OCI-M2 (cell line): ENCODE measurements around the gene SMPD3.

Source experiments
- DNase-seq: peaks from one replicate; lab custom pipeline; 2025; ENCODE audit not compliant: unreplicated experiment; lab: John Stamatoyannopoulos, UW

Gene SMPD3

GRCh38 chr16:68385371-68385770, 62.9 kb downstream of the SMPD3 start:
- no peak for DNase-seq

DNA sequence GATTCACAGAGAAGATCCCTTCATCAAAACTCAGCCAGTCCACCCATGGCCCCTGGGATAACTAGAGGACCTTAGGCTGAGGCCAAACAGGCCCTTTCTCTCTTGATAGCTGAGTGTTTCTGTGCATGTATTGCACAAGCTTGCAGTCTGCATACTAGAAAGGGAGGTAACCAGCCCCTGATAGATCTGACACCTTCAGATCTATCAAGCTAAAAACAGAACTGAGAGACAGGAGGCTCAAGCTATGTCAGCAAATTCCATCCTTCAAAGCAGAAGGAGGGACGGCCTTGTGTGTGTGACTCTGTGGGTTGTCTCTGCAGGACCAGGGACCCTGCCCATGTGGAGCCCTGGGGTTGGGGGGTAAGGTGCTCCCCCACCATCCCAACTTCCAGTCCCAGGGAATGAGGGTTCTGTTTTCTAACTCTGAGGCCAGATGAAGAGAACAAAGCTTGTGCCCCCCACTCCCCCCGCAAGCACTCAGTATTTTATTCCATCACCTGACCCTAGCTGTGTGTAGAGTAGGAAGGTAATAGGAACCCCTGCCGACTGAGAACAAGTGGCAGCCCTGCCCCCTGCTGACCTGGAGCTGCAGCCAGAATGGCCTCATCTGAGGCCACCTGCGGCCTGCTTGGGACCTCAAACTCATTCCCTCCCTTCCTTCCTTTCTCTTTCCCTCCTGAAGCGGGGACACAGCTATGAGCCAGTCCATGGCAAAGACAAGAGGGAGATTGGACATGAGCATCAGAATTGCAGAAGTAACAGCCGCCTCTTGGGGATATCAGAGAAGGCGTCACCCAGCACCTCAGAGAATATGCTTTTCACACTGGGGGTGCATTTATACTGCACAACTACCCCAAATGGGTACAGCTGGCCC, 63.8 kb downstream of the SMPD3 start:
- DNase-seq, result no peak

- no peak for DNase-seq
Measured at GRCh38 chr16:68383858-68384257, 64.5 kb downstream of the SMPD3 start.

DNA sequence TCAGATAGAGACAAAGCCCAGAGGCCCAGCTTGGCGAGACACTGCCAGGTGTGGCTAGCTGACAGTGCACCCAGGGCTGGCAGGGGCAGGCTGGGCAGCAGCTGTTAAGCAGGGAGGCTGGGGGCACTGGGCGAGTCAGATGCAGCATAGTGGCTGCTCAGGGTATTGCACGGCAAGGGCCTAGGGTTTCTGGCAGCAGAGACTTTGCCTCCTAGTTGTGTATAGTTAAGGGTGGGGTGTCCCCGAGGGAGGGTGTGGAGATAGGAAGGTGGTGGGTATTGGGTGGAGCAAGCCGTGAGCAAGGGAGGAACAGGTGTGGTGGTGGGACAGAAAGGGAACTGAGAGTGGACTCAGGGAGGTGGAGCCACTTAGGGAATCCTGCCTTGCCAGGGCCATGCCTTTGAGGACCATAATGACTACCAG, 66.0 kb downstream of the SMPD3 start:
- no peak for DNase-seq

DNA sequence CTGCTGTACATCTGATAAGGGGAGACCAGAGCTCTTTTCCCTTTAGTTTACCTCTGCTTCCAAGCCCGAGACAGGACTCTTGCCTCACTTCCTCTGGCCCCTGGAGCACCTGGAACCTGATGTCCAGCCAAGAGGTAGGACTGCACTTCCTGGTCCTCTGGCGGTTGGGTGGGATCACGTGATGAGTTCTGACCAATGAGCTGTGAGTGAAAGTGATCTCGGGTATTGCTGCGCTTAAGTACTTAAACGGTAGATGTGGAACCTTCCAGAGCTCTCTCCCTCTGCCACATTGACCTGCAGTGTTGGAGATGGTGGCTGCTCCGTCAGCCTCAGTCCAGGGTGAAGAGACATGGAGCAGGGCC, 67.0 kb downstream of the SMPD3 start:
- DNase-seq, result no peak

GRCh38 chr16:68380676-68381362, 67.5 kb downstream of the SMPD3 start:
- DNase-seq, result no peak

DNA sequence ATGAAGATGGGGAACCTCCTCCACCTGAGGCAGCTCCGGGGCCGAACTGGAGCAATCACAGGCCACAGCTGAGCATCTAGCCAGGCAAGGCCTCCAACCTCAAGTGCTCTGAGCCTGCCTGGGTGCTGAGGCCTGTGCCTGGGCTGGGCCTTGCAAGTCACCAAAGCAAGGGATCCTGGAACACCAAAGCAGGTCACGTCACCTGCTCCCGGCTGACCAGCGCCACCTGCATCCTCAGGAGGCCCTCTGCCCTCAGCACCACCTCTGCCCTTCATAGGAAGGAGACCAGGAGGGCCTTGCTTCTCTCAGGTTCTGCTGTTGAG, 68.0 kb downstream of the SMPD3 start:
- DNase-seq, result no peak

GRCh38 chr16:68379472-68380347, 68.6 kb downstream of the SMPD3 start:
- no peak for DNase-seq

DNA sequence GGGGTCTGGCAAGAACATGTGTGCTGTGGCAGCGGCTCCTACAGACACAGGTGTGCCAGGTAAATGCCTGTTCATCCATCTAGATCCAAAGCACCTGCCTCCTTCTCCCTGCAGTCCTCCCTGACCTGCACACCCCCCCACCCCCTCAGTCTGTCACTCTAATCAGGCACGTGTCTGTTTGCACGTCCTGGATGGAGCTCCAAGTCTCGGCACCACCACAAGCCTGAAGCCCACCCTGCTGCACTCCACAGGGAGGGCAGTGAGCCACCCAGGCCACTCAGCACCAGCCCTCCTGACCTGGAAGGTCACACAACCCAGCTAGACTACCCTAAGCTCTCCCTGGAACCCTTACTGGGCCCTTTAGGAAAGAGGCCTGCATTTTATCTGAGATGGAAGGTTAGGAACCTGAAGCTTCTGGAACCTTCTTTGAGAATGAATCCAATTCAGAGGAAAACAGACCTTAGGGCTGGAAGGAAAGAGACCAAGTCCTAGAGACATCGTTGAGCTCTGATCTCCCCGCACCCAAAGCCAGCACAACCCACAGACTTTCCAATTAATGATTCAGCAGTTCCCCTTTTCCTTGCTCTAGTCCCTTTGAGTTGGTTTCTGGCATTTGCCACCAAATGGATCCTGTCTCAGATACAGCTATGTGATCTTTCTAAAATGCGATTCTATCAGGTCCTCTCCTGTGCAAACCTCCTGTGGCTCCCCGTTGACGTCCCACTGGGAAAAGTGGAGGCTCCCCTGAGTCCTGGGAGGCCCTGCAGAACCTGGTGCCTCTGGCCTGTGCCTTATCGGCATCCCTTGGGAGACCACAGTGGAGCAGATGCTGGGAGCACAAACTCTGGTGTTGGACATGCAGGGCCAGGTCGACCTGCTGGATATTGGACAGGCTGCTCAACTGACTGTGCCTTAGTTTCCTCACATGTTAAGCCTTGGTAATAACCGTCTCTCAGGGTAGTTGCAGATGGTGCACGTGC, 69.6 kb downstream of the SMPD3 start:
- no peak for DNase-seq

DNA sequence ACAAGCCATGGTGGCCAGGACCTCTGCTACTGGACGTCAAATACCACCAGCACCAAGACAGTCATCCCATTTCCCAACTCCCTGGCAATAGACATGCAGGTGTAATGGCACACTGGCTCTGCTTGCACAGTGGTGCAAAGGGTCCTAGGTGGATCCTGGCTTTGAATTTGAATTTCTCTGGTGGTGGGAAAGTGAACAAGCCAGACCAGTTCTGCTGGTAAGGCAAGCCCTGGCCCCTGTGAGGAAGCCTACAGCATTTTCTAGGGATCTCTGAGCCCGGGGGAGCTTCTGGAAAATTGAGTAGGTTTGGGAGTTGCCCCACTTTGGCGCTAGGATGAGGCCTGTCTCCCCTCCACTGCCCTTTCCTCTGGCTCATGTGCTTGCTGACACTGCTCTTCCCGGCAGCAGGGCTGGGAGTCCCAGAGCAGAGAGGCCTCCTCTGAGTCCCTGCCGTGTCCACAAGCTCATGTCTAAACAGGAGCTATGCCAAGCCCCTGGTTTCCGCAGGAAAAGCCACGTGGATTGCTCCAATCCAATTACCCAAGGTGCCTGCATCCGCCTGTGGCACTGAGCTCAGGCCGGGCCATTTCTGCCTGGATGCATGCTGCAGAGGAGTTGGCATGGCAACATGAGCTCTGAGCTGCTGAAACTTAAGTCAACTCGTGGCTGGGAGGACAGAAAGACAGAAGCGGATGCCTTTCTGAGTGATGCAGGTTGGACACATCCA, 70.5 kb downstream of the SMPD3 start:
- DNase-seq, result no peak

GRCh38 chr16:68377221-68377620, 71.1 kb downstream of the SMPD3 start:
- no peak for DNase-seq

- DNase-seq, result no peak
Measured at GRCh38 chr16:68376590-68376989, 71.7 kb downstream of the SMPD3 start.

- DNase-seq, result no peak
Measured at GRCh38 chr16:68375801-68376536, 72.3 kb downstream of the SMPD3 start.

DNA sequence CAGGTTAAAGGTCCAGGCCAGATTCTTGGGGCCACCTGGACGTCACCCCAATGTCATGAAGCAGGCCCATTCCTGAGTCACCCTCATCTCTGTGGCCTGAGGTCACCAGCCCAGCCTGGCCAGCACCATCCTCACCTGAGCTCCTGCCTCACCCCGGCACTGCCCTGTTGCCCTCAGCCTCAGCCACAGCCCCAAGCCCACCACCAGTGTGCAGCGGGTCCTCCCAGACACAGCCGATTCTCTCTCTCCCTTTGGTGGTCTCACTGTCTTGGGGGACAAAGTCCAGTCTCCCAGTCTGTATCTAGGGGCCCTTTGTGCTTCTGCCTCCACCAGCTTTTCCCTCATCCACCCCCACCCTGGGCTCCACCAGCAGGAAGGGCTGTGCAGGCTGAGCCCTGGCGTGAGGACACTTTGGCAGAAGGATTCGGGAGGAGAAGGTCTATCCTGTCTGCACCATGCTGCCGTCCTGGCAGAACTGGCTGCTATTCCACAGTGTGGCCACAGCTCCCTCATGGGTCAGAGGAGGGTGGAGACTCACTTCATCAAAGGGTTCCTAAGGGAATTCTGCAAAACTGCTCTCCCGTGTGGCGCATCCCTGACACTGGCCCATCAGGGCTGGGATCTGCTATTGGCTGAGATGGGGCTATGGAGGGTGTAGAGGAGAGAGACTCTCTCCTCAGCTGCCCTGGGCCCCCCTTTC, 73.2 kb downstream of the SMPD3 start:
- DNase-seq, result no peak

GRCh38 chr16:68374246-68374805, 74.0 kb downstream of the SMPD3 start:
- DNase-seq, result no peak

GRCh38 chr16:68373528-68374245, 74.6 kb downstream of the SMPD3 start:
- DNase-seq, result no peak

- no peak for DNase-seq
Measured at GRCh38 chr16:68372806-68373205, 75.5 kb downstream of the SMPD3 start.

DNA sequence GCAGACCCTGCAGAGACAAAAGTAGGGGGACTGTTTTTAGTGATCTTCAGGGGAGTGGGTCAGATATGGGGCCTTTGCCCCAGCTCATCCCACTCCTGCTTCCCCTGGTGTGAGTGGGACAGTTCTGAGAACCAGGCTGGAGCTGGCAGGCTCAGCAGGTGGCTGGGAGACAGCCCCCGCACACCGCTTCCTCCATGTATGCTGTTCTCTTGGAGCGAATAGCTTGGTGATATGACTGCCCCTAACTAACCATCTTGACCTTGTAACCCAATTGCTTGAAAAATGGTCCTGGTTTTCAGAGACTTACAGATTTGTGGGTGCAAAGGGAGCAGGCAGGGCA, 76.0 kb downstream of the SMPD3 start:
- DNase-seq, result no peak
